ENCODE measurements around the gene DNAJB8. TPM values are rescaled to one million over a fixed set of nuclear protein-coding genes. Genes with fewer than 3 reads are reported as not detected.

The DNAJB8 gene
- total RNA-seq, 1 experiment from 2014 or later = not detected

DNA sequence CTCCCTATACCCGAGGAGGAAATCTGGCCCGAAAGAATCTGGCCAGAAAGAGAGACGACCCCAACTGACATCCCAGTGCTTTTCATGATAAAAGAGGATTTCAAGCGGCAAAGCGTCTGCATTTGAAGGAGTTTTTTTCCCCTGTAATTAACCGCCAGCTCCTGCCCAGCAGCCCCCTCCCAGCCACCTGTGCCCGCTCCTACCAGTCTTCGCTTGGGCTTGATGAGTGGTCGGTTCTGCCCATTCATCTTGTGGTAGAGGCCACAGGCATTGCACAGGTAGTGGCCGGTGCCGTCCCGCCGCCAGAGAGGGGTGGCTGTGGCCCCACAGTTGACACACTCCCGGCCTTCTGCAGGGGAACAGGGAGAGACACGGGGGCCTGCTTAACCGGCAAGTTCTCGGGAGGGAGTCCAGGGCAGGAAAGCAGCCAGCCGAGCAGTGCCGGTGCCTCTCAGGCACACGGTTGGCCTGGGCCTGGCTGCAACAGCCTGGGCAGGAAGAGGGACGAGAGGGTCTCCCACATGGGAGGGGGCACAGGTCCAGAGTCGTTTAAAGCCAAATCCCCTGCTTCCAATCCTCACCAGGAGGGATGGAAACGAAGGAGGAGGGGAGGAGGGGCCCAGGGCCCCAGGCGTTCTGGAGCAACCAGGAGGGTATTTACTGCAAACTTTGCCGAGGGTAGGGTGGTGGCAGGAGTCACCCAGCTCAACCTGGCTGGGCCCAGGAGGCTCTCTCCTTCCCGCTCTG lies 17.1 kb upstream of the DNAJB8 start:
- ChIA-PET POLR2A (ENCODE audit: low non-redundant PET) (no interaction called here), CTCF (no interaction called here)
- Histone ChIP-seq H3K4me3 (ENCODE audit: low read depth, low read length, poor library complexity, severe bottlenecking) (no peak overlapping the region), H3K27me3 (replicated peaks; ENCODE audit: insufficient read depth, low read depth, low read length, poor library complexity) (no peaks in the 10 kb centered on the region), H3K27ac (ENCODE audit: low read depth, low read length, poor library complexity, severe bottlenecking) (no peak overlapping the region), H3K4me1 (ENCODE audit: insufficient read depth, low read length, poor library complexity, severe bottlenecking) (peaks cover 7% of the 10 kb centered on the region), H3K9me3 (ENCODE audit: low read depth, low read length, poor library complexity, severe bottlenecking) (no peaks in the 10 kb centered on the region), H3K36me3 (ENCODE audit: insufficient read depth, low read length, poor library complexity, severe bottlenecking) (peaks cover 8% of the 10 kb centered on the region)
- TF ChIP-seq CTCF (conservative IDR thresholded peaks at IDR 0.05; ENCODE audit: low read depth, low read length) = no peak
- no peak for TF ChIP-seq EZH2 (IDR thresholded peaks at IDR 0.05; ENCODE audit: borderline replicate concordance, low read depth, low read length, poor library complexity, severe bottlenecking)
- DNase-seq (ENCODE audit: low spot score) = no peak
- BruUV-seq (replicated peaks) = no TSS peak
- intact Hi-C loops (cut with micrococcal nuclease; ENCODE audit: unreplicated experiment) = no loop called here

- TF ChIP-seq CTCF (conservative IDR thresholded peaks at IDR 0.05; ENCODE audit: low read depth, low read length) = no peak
- no peak for TF ChIP-seq EZH2 (IDR thresholded peaks at IDR 0.05; ENCODE audit: borderline replicate concordance, low read depth, low read length, poor library complexity, severe bottlenecking)
- H3K27me3 ChIP-seq (replicated peaks; ENCODE audit: insufficient read depth, low read depth, low read length, poor library complexity) = no peaks in the 10 kb centered on the region
- CTCF ChIA-PET = no interaction called here
- no peak for DNase-seq (ENCODE audit: low spot score)
- no peaks in the 10 kb centered on the region for H3K4me1 ChIP-seq (ENCODE audit: insufficient read depth, low read length, poor library complexity, severe bottlenecking)
- H3K36me3 ChIP-seq (ENCODE audit: insufficient read depth, low read length, poor library complexity, severe bottlenecking) = peaks cover 8% of the 10 kb centered on the region
- BruUV-seq (replicated peaks) = no TSS peak
- intact Hi-C loops (cut with micrococcal nuclease; ENCODE audit: unreplicated experiment) = no loop called here
- peak overlapping the region; percentile 37 for H3K27ac ChIP-seq (ENCODE audit: low read depth, low read length, poor library complexity, severe bottlenecking)
- POLR2A ChIA-PET (ENCODE audit: low non-redundant PET) = no interaction called here
- H3K4me3 ChIP-seq (ENCODE audit: low read depth, low read length, poor library complexity, severe bottlenecking) = no peak overlapping the region
- no peaks in the 10 kb centered on the region for H3K9me3 ChIP-seq (ENCODE audit: low read depth, low read length, poor library complexity, severe bottlenecking)
These were observed 16.3 kb upstream of the DNAJB8 start for GRCh38 chr3:128482666-128483656.

DNA sequence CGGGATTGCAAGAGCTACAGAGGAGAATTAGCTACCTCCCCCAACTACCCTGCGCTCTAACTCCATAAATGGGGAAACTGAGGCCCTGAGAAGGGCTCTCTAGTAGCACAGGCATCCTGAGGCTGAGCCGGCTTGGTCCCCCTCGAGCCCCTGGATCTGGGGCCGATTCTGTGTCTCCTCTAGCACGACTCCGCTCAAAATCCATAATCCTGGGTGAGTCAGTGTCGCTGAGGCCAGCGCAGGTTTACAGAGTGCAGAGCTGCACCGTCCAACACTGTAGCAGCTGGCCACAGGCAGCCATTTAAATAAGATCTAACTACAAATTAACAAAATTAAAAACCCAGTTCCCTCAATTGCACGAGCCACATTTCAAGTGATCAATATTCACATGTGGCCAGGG lies 15.5 kb upstream of the DNAJB8 start:
- Histone ChIP-seq H3K4me1 (ENCODE audit: insufficient read depth, low read length, poor library complexity, severe bottlenecking) (no peaks in the 10 kb centered on the region), H3K36me3 (ENCODE audit: insufficient read depth, low read length, poor library complexity, severe bottlenecking) (peaks cover 8% of the 10 kb centered on the region), H3K9me3 (ENCODE audit: low read depth, low read length, poor library complexity, severe bottlenecking) (no peaks in the 10 kb centered on the region), H3K27ac (ENCODE audit: low read depth, low read length, poor library complexity, severe bottlenecking) (no peak overlapping the region), H3K27me3 (replicated peaks; ENCODE audit: insufficient read depth, low read depth, low read length, poor library complexity) (no peaks in the 10 kb centered on the region), H3K4me3 (ENCODE audit: low read depth, low read length, poor library complexity, severe bottlenecking) (no peak overlapping the region)
- POLR2A ChIA-PET (ENCODE audit: low non-redundant PET) = no interaction called here
- CTCF ChIA-PET = no interaction called here
- BruUV-seq (replicated peaks) = no TSS peak
- no peak for TF ChIP-seq CTCF (conservative IDR thresholded peaks at IDR 0.05; ENCODE audit: low read depth, low read length)
- TF ChIP-seq EZH2 (IDR thresholded peaks at IDR 0.05; ENCODE audit: borderline replicate concordance, low read depth, low read length, poor library complexity, severe bottlenecking) = no peak
- no peak for DNase-seq (ENCODE audit: low spot score)
- intact Hi-C loops (cut with micrococcal nuclease; ENCODE audit: unreplicated experiment) = no loop called here

Measured in A673 (cell line).